NCI-H526 (cell line): ENCODE measurements around the gene PDPN.

Experiments
- DNase-seq, 2 experiments: peaks; one replicate each; lab custom pipeline; 2025; lab: John Stamatoyannopoulos, UW

PDPN gene

GRCh38 chr1:13577846-13578245 is 5.8 kb upstream of the PDPN start:
- no peak for DNase-seq

DNA sequence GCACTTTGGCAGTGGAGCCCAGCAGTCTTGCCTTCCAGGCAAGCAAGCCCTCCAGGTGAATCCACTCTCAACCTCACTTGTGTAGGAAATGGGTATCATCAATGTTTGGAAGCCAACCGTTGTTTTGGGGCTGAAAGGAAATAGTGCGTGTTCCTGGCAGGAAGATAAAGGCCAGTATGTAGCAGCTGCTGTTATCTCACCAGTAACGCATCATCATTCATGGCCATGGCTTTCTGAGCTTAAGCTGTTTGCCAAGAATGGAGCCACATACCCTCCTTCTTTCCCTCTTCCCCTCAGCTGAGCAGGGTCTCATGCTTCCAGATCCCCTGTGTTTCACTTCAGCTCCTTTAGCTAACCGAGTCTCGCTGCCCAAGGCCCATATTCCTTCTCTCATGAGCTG is 2.2 kb upstream of the PDPN start:
- DNase-seq = peak in 1 of 2 experiments; percentile 26

- no peak for DNase-seq
These were observed 754 bp upstream of the PDPN start for GRCh38 chr1:13582713-13583443.

DNA sequence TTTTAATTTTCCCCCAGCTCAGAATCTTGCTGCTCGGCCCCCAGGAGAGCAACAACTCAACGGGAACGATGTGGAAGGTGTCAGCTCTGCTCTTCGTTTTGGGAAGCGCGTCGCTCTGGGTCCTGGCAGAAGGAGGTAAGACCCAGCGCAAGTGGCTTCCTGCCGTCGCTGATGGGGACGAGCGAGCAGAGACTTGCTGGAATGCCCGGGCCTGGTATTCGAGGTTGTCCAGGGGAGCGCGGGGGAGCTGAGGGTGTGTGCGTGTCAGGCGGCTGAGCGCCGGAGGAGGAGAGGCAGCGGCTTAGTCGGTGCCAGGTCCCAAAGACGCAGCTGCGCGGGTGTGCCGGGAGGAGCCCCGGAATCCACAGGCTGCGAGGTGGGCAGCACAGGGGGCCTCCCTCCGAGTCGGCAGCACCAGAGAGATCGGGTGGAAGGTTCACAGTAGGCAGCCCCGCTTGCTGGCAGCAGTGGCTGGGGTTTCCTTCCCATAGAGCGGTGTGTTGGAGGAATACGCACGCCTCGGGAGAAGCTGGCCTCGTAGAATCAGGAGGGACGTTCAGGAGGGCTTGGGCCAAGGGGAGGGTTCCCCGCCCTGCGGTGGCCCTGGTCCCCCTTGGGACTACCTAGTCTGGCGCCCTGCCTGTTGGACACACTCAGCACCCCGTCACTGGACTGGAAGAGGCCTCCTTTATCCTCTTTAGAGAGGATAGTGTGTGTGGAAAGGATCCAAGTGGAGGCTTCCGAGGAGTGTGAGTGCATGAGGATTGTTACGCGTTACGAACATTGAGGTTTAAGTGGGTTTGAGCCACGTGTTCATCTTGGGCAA is 547 bp downstream of the PDPN start:
- peak in 1 of 2 experiments; percentile 25 for DNase-seq

DNA sequence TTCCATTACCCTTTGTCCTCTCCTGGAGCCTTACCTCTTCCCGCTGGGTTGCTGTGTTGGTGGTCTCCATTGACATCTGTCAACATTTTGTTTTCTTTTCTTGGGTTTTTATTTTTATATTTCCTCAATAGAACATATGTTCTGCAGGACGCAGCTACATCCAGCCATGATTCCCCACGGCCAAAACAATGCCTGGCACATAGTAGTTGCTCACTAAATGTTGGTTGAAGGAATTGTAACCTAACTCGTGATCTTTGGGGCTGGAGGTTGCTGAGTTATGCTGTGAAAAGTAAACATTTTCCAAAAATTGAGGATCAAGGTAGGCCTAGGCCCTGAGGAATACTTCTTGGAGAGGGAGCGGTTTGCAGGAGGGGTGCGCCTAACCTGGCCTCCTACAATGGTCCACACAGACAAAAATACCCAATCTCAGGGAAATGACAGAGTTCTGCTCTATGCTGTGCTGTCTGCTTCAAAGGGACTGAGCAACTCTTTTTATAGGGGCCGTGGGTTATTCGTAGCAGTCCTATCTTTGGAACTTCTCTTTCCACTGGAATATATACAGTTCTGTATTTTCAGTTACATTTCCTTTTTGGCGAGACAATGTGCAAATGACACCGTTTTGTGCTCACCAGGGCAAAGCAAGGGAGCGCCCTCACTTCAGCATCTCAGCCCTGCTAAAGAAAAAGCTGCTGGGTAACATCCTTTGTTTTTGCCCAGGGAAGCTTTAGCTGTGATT is 1.4 kb downstream of the PDPN start:
- no peak for DNase-seq

DNA sequence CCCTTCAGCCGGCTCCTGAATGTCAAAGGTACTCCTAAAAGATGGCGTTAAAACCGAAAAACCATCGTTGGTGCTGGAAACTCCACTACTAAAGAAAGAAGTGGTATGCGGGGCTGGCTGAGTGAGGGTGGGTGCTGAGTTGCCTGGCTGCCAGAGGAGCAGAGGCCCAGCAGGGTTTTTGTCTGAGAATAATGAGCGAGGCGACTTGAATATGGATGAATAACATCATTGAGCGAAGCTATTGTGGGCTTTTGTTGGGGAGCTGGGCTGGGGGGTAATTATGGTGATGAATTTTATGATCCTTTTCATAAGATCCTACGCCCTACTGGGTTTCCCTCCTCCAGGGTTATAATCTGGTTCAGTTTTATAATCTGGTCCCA is 2.0 kb downstream of the PDPN start:
- no peak for DNase-seq

GRCh38 chr1:13586001-13586400 is 2.4 kb downstream of the PDPN start:
- no peak for DNase-seq

DNA sequence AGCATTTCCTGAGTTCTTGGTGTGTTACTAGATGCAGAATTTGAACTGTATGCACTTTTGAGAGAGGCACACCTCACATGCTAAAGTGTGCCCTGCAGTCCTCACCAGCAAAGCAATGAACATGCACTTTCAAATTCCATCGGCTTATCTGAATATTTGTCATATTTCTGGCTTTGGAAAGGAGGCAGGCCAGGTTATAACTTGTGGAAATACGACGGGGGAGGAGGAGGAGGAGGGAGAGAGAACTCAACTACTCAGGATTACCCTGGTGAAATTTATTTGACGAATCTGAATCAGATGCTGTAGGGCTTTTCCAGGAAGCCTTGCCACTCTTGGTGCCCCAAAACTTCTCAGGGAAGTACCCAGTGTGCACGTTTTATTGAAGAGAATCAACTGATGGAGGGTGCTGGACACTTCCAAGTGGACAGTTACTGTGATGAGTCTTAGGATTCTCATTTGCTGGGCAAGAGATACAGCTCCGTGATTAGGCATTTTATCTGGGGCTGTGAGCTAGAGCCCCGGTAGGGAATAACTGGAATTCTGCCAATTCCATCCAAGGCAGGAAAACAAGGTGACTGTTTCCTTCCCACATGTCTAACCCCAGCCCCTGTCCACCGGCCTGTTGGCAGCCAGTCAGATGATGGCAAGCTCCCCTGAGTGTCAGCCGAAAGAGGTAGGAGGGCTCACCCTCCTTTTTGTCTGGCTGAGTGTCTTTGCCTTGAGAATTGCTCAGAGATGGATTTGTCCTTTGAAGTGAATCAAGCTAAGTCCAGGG is 3.8 kb downstream of the PDPN start:
- DNase-seq = no peak

DNA sequence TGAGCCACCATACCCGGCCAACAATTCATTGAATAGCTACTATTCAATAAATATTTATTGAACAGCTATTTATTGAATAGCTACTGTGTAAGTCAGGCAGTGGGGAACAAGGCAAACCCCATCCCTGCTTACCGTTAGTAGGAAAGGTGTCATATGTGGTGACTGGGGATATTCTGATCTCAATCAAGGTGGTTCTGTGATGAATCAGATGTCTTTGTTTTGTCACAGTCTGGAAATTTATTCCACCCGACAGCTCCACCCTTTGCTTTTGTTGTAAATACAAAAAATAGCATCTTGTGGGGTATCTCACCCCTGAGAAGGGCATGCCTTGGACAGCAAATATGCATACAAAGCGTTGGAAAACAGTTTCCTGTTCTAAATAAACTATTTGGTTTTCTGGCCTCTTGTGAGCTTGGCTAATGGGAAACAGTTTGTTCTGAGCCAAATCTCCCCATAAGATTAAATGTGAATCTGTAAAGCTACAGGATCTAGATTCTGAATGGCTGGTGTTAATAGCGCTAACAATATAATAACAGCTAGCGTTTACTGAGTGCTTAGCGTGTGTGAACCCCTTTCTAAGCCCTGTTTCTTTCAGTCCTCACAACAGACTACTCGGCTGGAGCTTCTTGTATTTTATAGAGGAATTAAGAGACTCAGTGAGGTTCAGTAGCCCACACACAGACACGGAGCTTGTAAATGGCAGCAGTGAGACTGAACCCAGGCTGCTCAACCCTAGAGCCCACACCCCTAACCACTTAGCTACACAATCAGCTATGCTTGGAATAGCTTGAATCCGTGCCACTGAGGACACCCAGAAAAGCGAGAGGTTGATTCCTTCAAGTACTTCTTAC is 5.5 kb downstream of the PDPN start:
- no peak for DNase-seq

GRCh38 chr1:13590486-13590885 is 6.9 kb downstream of the PDPN start:
- no peak for DNase-seq

DNA sequence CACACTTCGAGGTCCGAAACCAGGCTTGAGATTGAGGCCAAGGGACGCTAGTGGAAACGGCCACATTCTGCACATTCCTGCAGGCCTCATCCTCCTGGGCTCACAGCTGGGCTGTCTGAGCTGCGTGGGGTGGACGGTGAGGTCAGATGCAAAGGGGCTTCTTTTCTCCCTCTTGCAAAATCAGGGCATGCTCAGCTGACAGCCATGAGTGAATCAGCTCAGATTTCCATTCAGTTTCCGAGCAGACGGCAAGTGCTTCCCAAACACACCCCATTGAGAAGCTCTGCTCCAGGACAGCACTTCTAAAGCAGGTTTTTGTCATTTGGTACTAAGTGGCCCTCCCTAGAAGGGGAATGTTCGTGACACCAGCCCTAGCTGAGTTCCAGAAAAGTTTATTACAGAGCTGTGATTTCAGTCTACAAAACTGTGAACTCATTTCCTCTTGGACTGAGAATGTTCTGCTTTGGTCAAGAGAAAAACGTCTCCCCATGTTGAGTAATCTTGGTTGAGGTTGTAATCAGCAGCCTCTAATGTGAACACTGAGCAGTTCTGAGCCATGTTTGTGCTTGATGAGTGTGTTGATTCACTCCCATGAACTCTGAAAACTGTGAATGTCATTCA is 10.0 kb downstream of the PDPN start:
- DNase-seq = no peak

GRCh38 chr1:13595411-13595810 is 11.8 kb downstream of the PDPN start:
- DNase-seq = no peak

- no peak for DNase-seq
These were observed 13.5 kb downstream of the PDPN start for GRCh38 chr1:13597166-13597565.

GRCh38 chr1:13600762-13601453 is 17.3 kb downstream of the PDPN start:
- no peak for DNase-seq

DNA sequence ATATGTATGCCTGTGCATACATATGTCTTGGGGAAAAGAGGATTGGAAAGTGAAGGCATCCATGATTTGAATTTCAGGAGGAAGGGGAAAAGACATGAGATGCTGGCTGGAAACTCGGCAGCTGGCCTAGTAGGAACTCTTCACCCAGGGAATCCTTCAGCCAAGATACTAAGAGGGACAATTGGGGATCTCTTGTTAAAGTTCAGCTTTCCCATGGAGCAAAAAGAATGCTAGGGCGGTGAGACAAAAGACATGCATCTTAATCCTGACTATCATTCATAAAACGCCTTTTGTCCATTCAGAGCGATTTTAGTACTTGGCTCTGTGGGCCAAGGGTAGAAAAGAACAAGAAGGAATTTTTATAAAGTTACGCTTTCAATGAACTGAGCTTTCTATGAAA is 20.5 kb downstream of the PDPN start:
- no peak for DNase-seq

DNA sequence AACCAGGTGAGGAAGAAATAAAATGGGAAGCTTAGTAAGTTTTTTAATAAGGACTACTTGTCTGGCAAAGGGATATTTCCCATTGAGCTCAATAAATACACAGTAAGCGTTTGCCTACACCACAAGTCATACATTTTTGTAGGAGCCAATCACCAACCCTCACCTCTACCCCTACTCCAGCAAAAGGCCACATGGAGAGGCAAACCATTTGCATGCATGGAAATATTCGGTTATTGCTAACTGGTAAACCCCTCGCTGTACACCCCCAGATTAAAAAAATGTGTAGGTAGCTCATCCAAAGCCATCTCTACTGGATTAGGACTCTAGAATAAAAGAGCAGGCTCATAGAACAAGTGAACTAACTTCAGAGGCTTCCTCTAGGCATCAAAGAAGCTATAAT is 21.1 kb downstream of the PDPN start:
- peak; percentile 43 to 51 for DNase-seq

DNA sequence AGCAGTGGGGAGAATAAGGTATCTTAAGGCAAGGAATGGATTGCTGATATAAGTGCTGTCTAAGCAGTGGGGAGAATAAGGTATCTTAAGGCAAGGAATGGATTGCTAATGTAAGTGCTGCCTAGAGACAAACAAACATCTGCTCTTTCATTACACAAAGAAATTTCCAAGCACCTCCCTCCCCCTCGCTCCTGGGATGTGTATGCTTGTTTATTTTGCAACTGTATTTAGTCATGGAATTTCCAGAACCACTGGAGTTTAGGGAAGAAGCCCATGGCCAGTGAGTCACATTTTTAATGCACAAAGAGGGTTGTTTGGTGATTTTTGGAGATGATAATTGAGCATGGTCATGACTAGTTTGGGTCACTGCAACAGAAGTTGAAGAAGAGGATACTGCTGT is 21.5 kb downstream of the PDPN start:
- no peak for DNase-seq

GRCh38 chr1:13607002-13607401 is 23.4 kb downstream of the PDPN start:
- DNase-seq = no peak

DNA sequence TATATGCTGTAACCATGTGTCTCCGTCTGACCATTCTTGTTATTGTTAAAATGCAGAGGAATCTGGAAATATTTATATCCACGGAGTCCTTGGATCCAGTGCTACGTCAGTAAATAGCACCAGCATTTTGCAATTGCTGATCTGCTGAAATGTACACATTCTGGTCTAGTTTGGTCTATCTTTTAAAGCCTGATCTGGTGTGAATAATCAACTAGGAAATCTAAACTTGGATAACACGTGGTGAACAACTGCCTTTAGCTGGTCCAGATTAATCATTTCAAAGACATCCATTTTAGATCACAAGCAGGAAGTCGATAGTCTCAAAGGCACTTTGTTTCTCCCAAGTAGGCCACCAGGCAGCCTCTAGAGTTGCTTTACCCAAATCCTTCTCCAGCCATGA is 32.6 kb downstream of the PDPN start:
- DNase-seq = no peak

DNA sequence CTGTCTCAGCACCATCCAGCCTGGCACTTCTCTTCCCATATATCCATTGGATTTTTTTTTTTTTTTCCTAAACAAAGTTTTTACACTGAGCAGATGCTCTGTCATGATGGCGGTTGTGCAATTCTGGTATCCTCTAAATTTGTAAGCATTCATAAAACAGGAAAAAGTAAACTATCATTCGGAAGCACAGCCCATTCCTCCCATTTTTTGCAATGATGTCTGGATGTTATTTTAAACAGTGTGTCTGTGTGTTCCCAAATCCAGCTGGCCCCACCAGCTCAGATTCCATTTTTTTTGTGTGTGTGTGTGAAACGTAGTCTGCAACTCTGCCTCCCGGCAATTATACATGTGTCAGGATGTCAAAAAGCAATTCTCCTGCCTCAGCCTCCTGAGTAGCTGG is 33.5 kb downstream of the PDPN start:
- no peak for DNase-seq
